ENCODE measurements around the gene ELMOD3.

The ELMOD3 gene

GRCh38 chr2:85400541-85401463 lies 46.2 kb downstream of the ELMOD3 start:
- TF ChIP-seq, protein P1, sequence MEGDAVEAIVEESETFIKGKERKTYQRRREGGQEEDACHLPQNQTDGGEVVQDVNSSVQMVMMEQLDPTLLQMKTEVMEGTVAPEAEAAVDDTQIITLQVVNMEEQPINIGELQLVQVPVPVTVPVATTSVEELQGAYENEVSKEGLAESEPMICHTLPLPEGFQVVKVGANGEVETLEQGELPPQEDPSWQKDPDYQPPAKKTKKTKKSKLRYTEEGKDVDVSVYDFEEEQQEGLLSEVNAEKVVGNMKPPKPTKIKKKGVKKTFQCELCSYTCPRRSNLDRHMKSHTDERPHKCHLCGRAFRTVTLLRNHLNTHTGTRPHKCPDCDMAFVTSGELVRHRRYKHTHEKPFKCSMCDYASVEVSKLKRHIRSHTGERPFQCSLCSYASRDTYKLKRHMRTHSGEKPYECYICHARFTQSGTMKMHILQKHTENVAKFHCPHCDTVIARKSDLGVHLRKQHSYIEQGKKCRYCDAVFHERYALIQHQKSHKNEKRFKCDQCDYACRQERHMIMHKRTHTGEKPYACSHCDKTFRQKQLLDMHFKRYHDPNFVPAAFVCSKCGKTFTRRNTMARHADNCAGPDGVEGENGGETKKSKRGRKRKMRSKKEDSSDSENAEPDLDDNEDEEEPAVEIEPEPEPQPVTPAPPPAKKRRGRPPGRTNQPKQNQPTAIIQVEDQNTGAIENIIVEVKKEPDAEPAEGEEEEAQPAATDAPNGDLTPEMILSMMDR (conservative IDR thresholded peaks at IDR 0.05), result no peak
- TF ChIP-seq ZFX (IDR thresholded peaks at IDR 0.05), result no peak
- H3K27ac ChIP-seq, result peak overlapping the region; percentile 7; the same call in 1 of the 2 replicates

DNA sequence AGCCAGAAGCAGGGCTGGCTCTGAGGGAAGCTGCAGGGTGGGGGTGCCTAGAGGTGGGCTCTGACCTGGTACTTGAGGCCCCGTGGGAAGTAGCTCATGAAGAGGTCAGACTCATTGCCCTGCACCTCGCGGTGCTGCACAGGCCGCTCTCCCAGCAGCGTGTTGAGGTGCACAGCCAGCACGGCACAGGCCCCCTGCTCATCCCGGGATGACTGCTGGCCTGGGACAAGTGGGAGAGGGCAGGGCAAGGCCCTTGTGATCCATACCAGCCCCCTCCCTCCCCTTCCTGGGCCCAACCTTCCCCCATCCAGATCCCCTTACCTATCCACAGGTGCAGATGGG lies 46.9 kb downstream of the ELMOD3 start:
- peak overlapping the region; percentile 7; the same call in 1 of the 2 replicates for H3K27ac ChIP-seq
- TF ChIP-seq, protein P1 (conservative IDR thresholded peaks at IDR 0.05), result no peak
- no peak for TF ChIP-seq ZFX (IDR thresholded peaks at IDR 0.05)

GRCh38 chr2:85401844-85402243 lies 47.3 kb downstream of the ELMOD3 start:
- H3K27ac ChIP-seq, result no peak overlapping the region
- TF ChIP-seq, protein P1 (conservative IDR thresholded peaks at IDR 0.05), result no peak
- no peak for TF ChIP-seq ZFX (IDR thresholded peaks at IDR 0.05)

DNA sequence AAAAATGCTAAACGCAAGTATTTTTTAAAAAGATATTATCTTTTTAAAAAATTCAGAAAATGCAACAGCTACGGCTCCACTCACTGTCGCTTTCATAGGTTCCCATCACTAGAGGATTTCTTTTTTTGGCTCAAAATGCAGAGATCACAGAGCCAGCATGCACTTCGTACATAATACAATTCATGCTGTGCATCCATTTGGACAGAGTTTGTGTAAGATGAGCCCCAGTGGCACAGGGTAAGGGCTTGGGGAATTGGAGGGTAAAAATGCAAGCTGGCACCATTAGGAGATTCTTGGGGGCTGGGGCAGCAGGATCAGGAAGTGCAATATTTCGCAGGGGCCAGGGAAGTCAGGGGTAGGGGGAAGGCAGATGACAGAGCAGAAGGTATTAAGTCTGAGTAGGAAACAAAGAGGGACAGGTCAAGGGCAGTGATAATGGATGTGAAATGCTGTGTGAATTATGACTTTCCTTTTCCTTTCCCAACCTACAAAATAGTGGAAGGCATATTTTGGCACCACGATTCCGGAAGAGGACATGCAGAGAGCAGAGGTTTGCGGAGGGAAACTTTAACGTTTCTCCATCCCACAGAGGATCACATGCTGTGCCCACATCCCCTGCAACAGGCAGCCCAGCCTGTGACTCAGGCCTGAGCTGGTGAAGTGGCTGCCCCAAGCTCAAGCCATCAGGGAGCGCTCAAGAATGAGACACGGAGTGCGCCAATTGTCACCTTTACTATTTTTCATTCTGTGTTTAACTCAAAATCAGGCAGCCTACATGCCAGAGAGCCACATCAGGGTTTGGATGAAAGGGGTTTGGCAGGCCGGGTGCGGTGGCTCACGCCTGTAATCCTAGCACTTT lies 50.9 kb downstream of the ELMOD3 start:
- no peak for TF ChIP-seq ZFX (IDR thresholded peaks at IDR 0.05)
- TF ChIP-seq, protein P1 (conservative IDR thresholded peaks at IDR 0.05), result no peak
- H3K27ac ChIP-seq, result no peak overlapping the region

- no peak within 1 kb of the TSS for H3K27ac ChIP-seq
- TF ChIP-seq ZFX (IDR thresholded peaks at IDR 0.05), result no peak
- TF ChIP-seq, protein P1 (conservative IDR thresholded peaks at IDR 0.05), result no peak
Measured at GRCh38 chr2:85409845-85410583, 55.4 kb downstream of the ELMOD3 start, which contains the start of gene CAPG. CAPG (minus strand) TSS chr2:85410366; CDS start chr2:85402145, 8,221 bp downstream.

- no peak overlapping the region for H3K27ac ChIP-seq
- TF ChIP-seq ZFX (IDR thresholded peaks at IDR 0.05), result no peak
- TF ChIP-seq, protein P1 (conservative IDR thresholded peaks at IDR 0.05), result no peak
Measured at GRCh38 chr2:85410584-85411404, 56.2 kb downstream of the ELMOD3 start.
